IMR-90 (cell line): Measurements from ENCODE around the gene KCTD3. TPM values are rescaled to one million over a fixed set of nuclear protein-coding genes. Genes with fewer than 3 reads are reported as not detected.

ENCODE experiments used
- ATAC-seq: fragments of 200-7000 bp; cut with Tn5 transposase; 2 replicates; pipeline ENCODE4 v1.9.1; 2020; ENCODE audit warnings: low read depth, mild to moderate bottlenecking, moderate library complexity
- BruUV-seq: library from RNA; stranded (reverse); fragments of 400-500 nt; replicated peaks from 2 replicates; lab custom pipeline; 2021; lab: Mats Ljungman, UMichigan
- CTCF ChIA-PET: fragments of 300-600 bp; formaldehyde crosslinking; extraction: SDS; loops from one replicate; lab custom pipeline; 2021; ENCODE audit warnings: antibody characterized with exemption; lab: Yijun Ruan, JAX
- POLR2A ChIA-PET: fragments of 300-600 bp; sonication (Branson Sonifier 250); formaldehyde crosslinking; loops from one replicate; lab custom pipeline; 2022; ENCODE audit warnings: antibody characterized with exemption; ENCODE audit not compliant: unreplicated experiment; lab: Charles Lee
- DNase-seq: peaks from one replicate; pipeline ENCODE4 v3.0.0; 2013
- H2AFZ ChIP-seq: replicated peaks from 2 replicates; pipeline ENCODE3; 2013; ENCODE audit warnings: low read length, mild to moderate bottlenecking; ENCODE audit not compliant: poor library complexity
- H2AK5ac ChIP-seq: 2 replicates; pipeline ENCODE4 v1.6.1; 2013; ENCODE audit warnings: low read depth, low read length, inconsistent platforms
- H2AK9ac ChIP-seq: replicated peaks from 2 replicates; pipeline ENCODE3; 2013; ENCODE audit warnings: mild to moderate bottlenecking, low read depth, low read length, moderate library complexity; ENCODE audit not compliant: poor library complexity
- H2BK120ac ChIP-seq: 2 replicates; pipeline ENCODE4 v1.6.1; 2013; ENCODE audit warnings: low read depth, low read length, inconsistent platforms
- H2BK15ac ChIP-seq: 3 replicates; pipeline ENCODE4 v1.6.1; 2013; ENCODE audit warnings: low read depth, low read length, inconsistent platforms
- H2BK20ac ChIP-seq: 2 replicates; pipeline ENCODE4 v1.6.1; 2013; ENCODE audit warnings: low read depth, mild to moderate bottlenecking, inconsistent platforms, low read length, moderate library complexity
- H2BK5ac ChIP-seq: 2 replicates; pipeline ENCODE4 v1.6.1; 2013; ENCODE audit warnings: mild to moderate bottlenecking, low read depth, low read length, inconsistent platforms; ENCODE audit not compliant: poor library complexity, severe bottlenecking
- H3K14ac ChIP-seq: replicated peaks from 2 replicates; pipeline ENCODE4 v1.6.1; 2013; ENCODE audit warnings: low read depth, low read length, inconsistent platforms
- H3K18ac ChIP-seq: 2 replicates; pipeline ENCODE4 v1.6.1; 2013; ENCODE audit warnings: low read depth, low read length, control low read depth
- H3K23ac ChIP-seq: 2 replicates; pipeline ENCODE4 v1.6.1; 2013; ENCODE audit warnings: low read depth, low read length, inconsistent platforms
- H3K27ac ChIP-seq: 2 replicates; pipeline ENCODE4 v1.5.1; 2013; ENCODE audit warnings: mild to moderate bottlenecking, control low read depth, low read length; ENCODE audit not compliant: insufficient read depth
- H3K27me3 ChIP-seq: 2 replicates; pipeline ENCODE4 v1.6.1; 2013; ENCODE audit warnings: low read length; ENCODE audit not compliant: control insufficient read depth, insufficient read depth
- H3K36me3 ChIP-seq: 2 replicates; pipeline ENCODE4 v1.6.1; 2013; ENCODE audit warnings: low read length, mixed read lengths; ENCODE audit not compliant: control insufficient read depth, insufficient read depth
- H3K4ac ChIP-seq: 2 replicates; pipeline ENCODE4 v1.6.1; 2013; ENCODE audit warnings: low read depth, low read length, inconsistent platforms
- H3K4me1 ChIP-seq: 2 replicates; pipeline ENCODE4 v1.6.1; 2013; ENCODE audit warnings: low read length, mixed read lengths; ENCODE audit not compliant: control insufficient read depth, insufficient read depth
- H3K4me2 ChIP-seq: 2 replicates; pipeline ENCODE4 v1.6.1; 2013; ENCODE audit warnings: low read depth, mild to moderate bottlenecking, control low read depth, low read length, moderate library complexity
- H3K4me3 ChIP-seq: 2 replicates; pipeline ENCODE4 v1.5.1; 2013; ENCODE audit warnings: low read depth, mild to moderate bottlenecking, control low read depth, low read length, moderate library complexity; ENCODE audit not compliant: insufficient read depth
- H3K56ac ChIP-seq: 2 replicates; pipeline ENCODE4 v1.6.1; 2013; ENCODE audit warnings: low read length, inconsistent platforms; ENCODE audit not compliant: insufficient read depth; ENCODE audit errors: extremely low read depth
- H3K79me1 ChIP-seq, 2 experiments: 2 replicates each; pipeline ENCODE4 v1.6.1; 2013; ENCODE audit warnings: low read length in 2 of 2, inconsistent platforms in 1 of 2, low read depth in 1 of 2
- H3K9ac ChIP-seq: 2 replicates; pipeline ENCODE4 v1.6.1; 2013; ENCODE audit warnings: low read depth, low read length, control low read depth
- H3K9me1 ChIP-seq: 2 replicates; pipeline ENCODE4 v1.6.1; 2013; ENCODE audit warnings: low read length, inconsistent platforms; ENCODE audit not compliant: insufficient read depth
- H3K9me3 ChIP-seq: 2 replicates; pipeline ENCODE4 v1.6.1; 2013; ENCODE audit warnings: low read length; ENCODE audit not compliant: control insufficient read depth, insufficient read depth
- H4K20me1 ChIP-seq: 2 replicates; pipeline ENCODE4 v1.6.1; 2013; ENCODE audit warnings: low read length, inconsistent platforms; ENCODE audit not compliant: insufficient read depth
- H4K5ac ChIP-seq: 2 replicates; pipeline ENCODE4 v1.6.1; 2013; ENCODE audit warnings: mild to moderate bottlenecking, low read depth, low read length, control low read depth
- H4K8ac ChIP-seq, 2 experiments: 2 replicates each; pipeline ENCODE4 v1.6.1; 2013; ENCODE audit warnings: low read depth in 2 of 2, low read length in 2 of 2, control low read depth in 1 of 2, inconsistent platforms in 1 of 2
- H4K91ac ChIP-seq: 2 replicates; pipeline ENCODE4 v1.6.1; 2013; ENCODE audit warnings: low read depth, low read length, inconsistent platforms; ENCODE audit not compliant: insufficient read depth
- BHLHE40 ChIP-seq: fragments of 150-350 bp; IDR thresholded peaks from 2 replicates; pipeline ENCODE4 v1.6.1; 2016; ENCODE audit warnings: mild to moderate bottlenecking, low read depth, low read length
- CTCF ChIP-seq: conservative IDR thresholded peaks from 2 replicates; pipeline ENCODE4 v1.5.1; 2012; ENCODE audit warnings: mild to moderate bottlenecking, low read depth, low read length, improper control_type of control experiment
- ELK1 ChIP-seq: fragments of 150-350 bp; IDR thresholded peaks from 2 replicates; pipeline ENCODE4 v1.6.1; 2016; ENCODE audit warnings: low read depth, mild to moderate bottlenecking, low read length, moderate library complexity, borderline replicate concordance
- FOS ChIP-seq: fragments of 150-350 bp; IDR thresholded peaks from 2 replicates; pipeline ENCODE4 v1.6.1; 2016; ENCODE audit warnings: low read depth, low read length
- MAFK ChIP-seq: IDR thresholded peaks from 2 replicates; pipeline ENCODE4 v1.6.1; 2012; ENCODE audit warnings: low read depth, low read length, improper control_type of control experiment
- MAZ ChIP-seq: IDR thresholded peaks from 2 replicates; pipeline ENCODE4 v1.6.1; 2012; ENCODE audit warnings: low read depth, mild to moderate bottlenecking, low read length, improper control_type of control experiment, moderate library complexity, borderline replicate concordance
- MXI1 ChIP-seq: IDR thresholded peaks from 2 replicates; pipeline ENCODE4 v1.6.1; 2012; ENCODE audit warnings: low read depth, mild to moderate bottlenecking, low read length, moderate library complexity, borderline replicate concordance
- NFE2L2 ChIP-seq: fragments of 150-350 bp; IDR thresholded peaks from 2 replicates; pipeline ENCODE4 v1.6.1; 2016; ENCODE audit warnings: low read depth, mild to moderate bottlenecking, low read length
- POLR2A ChIP-seq: IDR thresholded peaks from 2 replicates; pipeline ENCODE4 v1.6.1; 2012; ENCODE audit warnings: mild to moderate bottlenecking, low read depth, low read length
- RAD21 ChIP-seq: IDR thresholded peaks from 2 replicates; pipeline ENCODE4 v1.6.1; 2012; ENCODE audit warnings: low read length, improper control_type of control experiment
- RCOR1 ChIP-seq: IDR thresholded peaks from 2 replicates; pipeline ENCODE4 v1.6.1; 2012; ENCODE audit warnings: mild to moderate bottlenecking, low read length, improper control_type of control experiment; ENCODE audit not compliant: insufficient replicate concordance
- RFX5 ChIP-seq: IDR thresholded peaks from 2 replicates; pipeline ENCODE4 v1.8.0; 2012; ENCODE audit warnings: low read depth, mild to moderate bottlenecking, low read length, moderate library complexity
- SMC3 ChIP-seq: fragments of 150-350 bp; IDR thresholded peaks from 2 replicates; pipeline ENCODE4 v1.6.1; 2016; ENCODE audit warnings: low read depth, mild to moderate bottlenecking, antibody characterized with exemption, low read length, moderate library complexity
- USF2 ChIP-seq: fragments of 150-350 bp; IDR thresholded peaks from 2 replicates; pipeline ENCODE4 v1.6.1; 2017; ENCODE audit warnings: mild to moderate bottlenecking, antibody characterized with exemption, low read length, low read depth
- WGBS, 2 experiments: methylation state at CpG; one replicate each; pipeline versions ENCODE4 v1.1.5 to v1.1.7; 2013; ENCODE audit warnings: missing lambda C conversion rate in 2 of 2; ENCODE audit not compliant: insufficient read length in 1 of 2; ENCODE audit errors: extremely low coverage in 2 of 2; 5-methylcytosine and 5-hydroxymethylcytosine counted together
- dilution Hi-C: fragments of 300-500 bp; cut with HindIII; formaldehyde crosslinking; loops from one replicate; pipeline ENCODE4 v1.14.3; 2018; ENCODE audit warnings: low sequenced_read_pairs; ENCODE audit not compliant: unreplicated experiment
- in situ Hi-C: fragments of 300-500 bp; cut with MboI; formaldehyde crosslinking; loops from 3 replicates; pipeline ENCODE4 v1.14.3; 2019; ENCODE audit warnings: low sequenced_read_pairs, inconsistent platforms, mixed read lengths
- intact Hi-C: fragments of 100-400 bp; cut with micrococcal nuclease; formaldehyde crosslinking; loops from 2 replicates; pipeline ENCODE4 v1.10.0; 2022
- polyA plus RNA-seq, 3 experiments: library from polyadenylated mRNA; depleted of rRNA; stranded (reverse); fragments of >200 nt; gene quantifications; 2 replicates each; pipeline ENCODE4 v1.2.3, GENCODE V29; 2012; ENCODE audit warnings: low replicate concordance in 1 of 3
- total RNA-seq: library from RNA; depleted of rRNA; stranded (reverse); fragments of >200 nt; gene quantifications from 2 replicates; pipeline ENCODE4 v1.2.3, GENCODE V29; 2012

Gene KCTD3
- total and polyA plus RNA-seq, 2 of the 4 experiments (the other 2 are of a cell fraction): 43.6 to 49.5 TPM

- no peak for ATAC-seq
- Histone ChIP-seq H2BK15ac (no peak overlapping the region), H4K8ac (no peak overlapping the region), H3K27me3 (no peaks in the 10 kb centered on the region), H3K4me1 (no peaks in the 10 kb centered on the region; the same call in 1 of the 2 replicates), H3K9me3 (no peaks in the 10 kb centered on the region), H3K9ac (no peak overlapping the region), H2BK20ac (no peak overlapping the region), H3K18ac (no peak overlapping the region), H4K91ac (no peak overlapping the region), H4K20me1 (no peaks in the 10 kb centered on the region), H3K56ac (no peak overlapping the region), H2BK120ac (no peak overlapping the region), H2AFZ (no peak overlapping the region), H3K9me1 (no peaks in the 10 kb centered on the region), H2BK5ac (no peak overlapping the region), H3K14ac (no peak overlapping the region), H2AK5ac (no peak overlapping the region), H4K5ac (no peak overlapping the region), H3K79me1 (no peaks in the 10 kb centered on the region), H2AK9ac (no peak overlapping the region), H3K36me3 (no peaks in the 10 kb centered on the region), H3K4me3 (no peak overlapping the region), H3K23ac (no peak overlapping the region), H3K27ac (no peak overlapping the region), H3K4ac (no peak overlapping the region), H3K4me2 (no peak overlapping the region)
- ChIA-PET CTCF (no interaction called here), POLR2A (no interaction called here)
- in situ Hi-C loops (loop anchor here (25.0 kb wide), 1 partner anchor 1307 kb away; no protein-coding TSS in a partner anchor), intact Hi-C loops (no loop called here), dilution Hi-C loops (loop anchor here (25.0 kb wide), 1 partner anchor 882 kb away; no protein-coding TSS in a partner anchor)
- TF ChIP-seq ELK1 (no peak), BHLHE40 (no peak), FOS (no peak), RCOR1 (no peak), MAFK (no peak), USF2 (no peak), NFE2L2 (no peak), MAZ (no peak), MXI1 (no peak), SMC3 (no peak), CTCF (no peak), RFX5 (no peak), POLR2A (no peak), RAD21 (no peak)
- BruUV-seq: no TSS peak
- DNase-seq: no peak
- WGBS, 2 experiments: no CpG with 5 or more reads among the region's 2 CpGs
These were observed 23.3 kb upstream of the KCTD3 start for GRCh38 chr1:215543806-215544205.
